Memory B cell (primary cell): ENCODE data around the gene TMEM245.
A peak's percentile ranks its signal among the peaks of the same experiment; 100 is the strongest.

Source experiments
- ATAC-seq: fragments of 150-1000 bp; cut with Tn5 transposase; 2 replicates; pipeline ENCODE4 v1.10.0; 2021; ENCODE audit warnings: low read depth, mild to moderate bottlenecking, moderate library complexity
- DNase-seq, 2 donors: peaks; one replicate each; pipeline ENCODE4 v3.0.0; 2022; ENCODE audit warnings: low spot score in 2 of 2
- H3K27ac Mint-ChIP-seq: one replicate; pipeline ENCODE4 v1.8.0; 2022; ENCODE audit warnings: mild to moderate bottlenecking, moderate library complexity, mixed read lengths
- H3K27me3 Mint-ChIP-seq: one replicate; pipeline ENCODE4 v1.8.0; 2022; ENCODE audit warnings: mixed read lengths
- H3K36me3 Mint-ChIP-seq: one replicate; pipeline ENCODE4 v1.8.0; 2022; ENCODE audit warnings: mild to moderate bottlenecking, mixed read lengths
- H3K4me1 Mint-ChIP-seq: one replicate; pipeline ENCODE4 v1.8.0; 2022; ENCODE audit warnings: mixed read lengths
- H3K4me3 Mint-ChIP-seq: one replicate; pipeline ENCODE4 v1.8.0; 2022; ENCODE audit warnings: mild to moderate bottlenecking, moderate library complexity, mixed read lengths
- H3K9me3 Mint-ChIP-seq: one replicate; pipeline ENCODE4 v1.8.0; 2022; ENCODE audit warnings: mixed read lengths

The TMEM245 gene

GRCh38 chr9:109121232-109121796 lies 1.6 kb upstream of the TMEM245 start:
- Mint-ChIP-seq H3K36me3 (peaks cover 1% of the 10 kb centered on the region), H3K4me1 (peaks cover 22% of the 10 kb centered on the region), H3K9me3 (no peaks in the 10 kb centered on the region), H3K4me3 (no peak overlapping the region), H3K27me3 (no peaks in the 10 kb centered on the region), H3K27ac (no peak overlapping the region)
- DNase-seq, result no peak
- no peak for ATAC-seq

DNA sequence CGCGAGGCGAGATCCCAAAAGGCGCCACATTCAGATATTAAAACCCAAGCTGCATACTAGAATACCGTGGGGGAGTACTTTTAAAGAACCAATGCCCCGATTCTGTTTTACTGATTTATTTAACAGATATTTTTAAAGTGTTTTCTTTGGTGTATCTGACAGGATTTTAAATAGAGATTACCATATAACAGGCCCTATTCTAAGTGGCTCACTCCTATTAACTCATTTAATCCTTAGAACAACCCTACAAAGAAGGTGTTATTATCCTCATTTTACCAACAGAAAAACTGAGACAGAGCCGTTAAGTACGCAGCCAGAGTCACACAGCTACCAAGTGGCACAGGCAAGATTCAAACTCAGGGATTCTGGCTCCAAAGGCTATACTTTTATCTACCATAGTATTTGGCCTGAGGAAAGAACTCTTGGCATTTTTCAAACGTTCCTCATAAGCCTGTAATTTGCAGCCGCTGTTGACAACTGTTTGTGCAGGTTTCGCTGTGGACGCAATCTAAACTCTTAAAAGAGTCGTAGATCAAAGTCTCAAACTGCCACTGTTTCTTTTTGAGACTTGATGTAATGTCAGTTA lies 550 bp upstream of the TMEM245 start:
- Mint-ChIP-seq H3K9me3 (no peaks in the 10 kb centered on the region), H3K4me1 (peaks cover 22% of the 10 kb centered on the region), H3K27me3 (no peaks in the 10 kb centered on the region), H3K4me3 (peak overlapping the region; percentile 87), H3K36me3 (peaks cover 1% of the 10 kb centered on the region), H3K27ac (no peak overlapping the region)
- no peak for ATAC-seq
- no peak for DNase-seq

DNA sequence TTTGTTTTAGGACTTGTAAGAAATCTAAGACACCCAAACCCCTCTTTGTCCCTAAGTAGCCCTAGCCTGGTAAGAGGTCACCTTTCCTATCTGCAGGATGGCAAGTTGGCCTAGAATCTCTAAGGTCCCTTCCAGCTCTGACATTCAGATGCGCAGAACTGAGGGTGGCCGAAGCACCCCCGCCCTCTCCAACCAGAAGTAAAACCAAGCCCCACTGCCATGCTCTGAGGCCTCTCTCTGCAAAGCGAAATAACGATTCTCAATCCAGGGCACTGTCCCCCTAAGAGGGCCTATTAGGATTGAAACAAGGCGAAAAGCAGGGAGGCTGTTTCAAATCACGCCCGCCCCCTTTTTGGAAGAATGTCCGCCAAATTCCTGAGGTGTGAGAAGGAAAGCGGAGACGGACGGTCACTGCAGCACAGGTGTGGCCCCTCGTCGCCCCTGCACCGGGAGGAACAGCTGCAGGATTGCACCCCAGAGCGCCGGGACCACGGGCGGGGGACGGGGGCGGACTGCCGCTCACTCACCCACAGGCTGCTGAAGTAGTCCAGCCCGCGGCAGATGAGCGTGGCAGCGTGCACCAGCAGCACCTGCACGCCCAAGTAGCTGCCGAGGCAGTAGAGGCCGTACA lies 824 bp downstream of the TMEM245 start:
- H3K4me1 Mint-ChIP-seq, result peaks cover 31% of the 10 kb centered on the region
- DNase-seq, result peak in 1 of 2 donors; percentile 11

GRCh38 chr9:109117856-109118807 lies 1.6 kb downstream of the TMEM245 start:
- H3K27me3 Mint-ChIP-seq, result no peaks in the 10 kb centered on the region
- peak overlapping the region; percentile 87 for H3K4me3 Mint-ChIP-seq
- peak overlapping the region; percentile 62 for H3K27ac Mint-ChIP-seq
- peaks cover 3% of the 10 kb centered on the region for H3K36me3 Mint-ChIP-seq
- no peaks in the 10 kb centered on the region for H3K9me3 Mint-ChIP-seq
- peaks cover 32% of the 10 kb centered on the region for H3K4me1 Mint-ChIP-seq
- ATAC-seq (no peak), DNase-seq (no peak)

More for the DNA sequence above, 824 bp downstream of the TMEM245 start:
- Mint-ChIP-seq H3K9me3 (no peaks in the 10 kb centered on the region), H3K4me3 (peak overlapping the region; percentile 87), H3K27me3 (no peaks in the 10 kb centered on the region), H3K36me3 (peaks cover 3% of the 10 kb centered on the region), H3K27ac (peak overlapping the region; percentile 62)
- no peak for ATAC-seq

DNA sequence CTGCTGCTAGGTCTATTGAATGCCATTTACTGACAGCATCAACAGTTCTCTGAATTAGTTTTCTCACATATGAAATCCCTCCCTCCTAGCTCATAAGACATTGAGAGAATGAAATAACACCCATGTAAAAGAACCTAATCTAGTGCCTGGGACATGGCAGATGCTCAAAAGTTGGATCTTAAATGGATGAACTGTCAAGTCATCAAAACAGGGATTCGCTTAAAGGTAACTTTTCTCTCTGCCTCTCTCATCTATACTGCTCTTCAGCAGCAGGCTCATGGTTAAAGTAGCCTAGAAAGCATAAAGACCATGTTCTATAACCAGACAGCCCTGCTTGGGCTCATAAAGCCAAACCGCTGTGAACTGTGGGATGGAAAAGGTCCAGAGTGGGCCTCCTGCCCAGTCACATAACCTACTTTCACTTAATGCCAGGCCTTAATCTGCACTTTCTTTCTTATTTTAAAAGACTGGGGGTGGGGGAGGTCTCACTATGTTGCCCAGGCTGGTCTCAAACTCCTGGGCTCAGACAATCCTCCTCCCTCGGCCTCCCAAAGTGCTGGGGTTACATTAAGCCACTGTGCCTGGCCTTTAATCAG lies 3.7 kb downstream of the TMEM245 start:
- no peaks in the 10 kb centered on the region for H3K27me3 Mint-ChIP-seq
- no peak overlapping the region for H3K27ac Mint-ChIP-seq
- ATAC-seq (no peak), DNase-seq (no peak)
- H3K36me3 Mint-ChIP-seq, result peaks cover 3% of the 10 kb centered on the region
- no peak overlapping the region for H3K4me3 Mint-ChIP-seq
- H3K4me1 Mint-ChIP-seq, result peaks cover 38% of the 10 kb centered on the region
- no peaks in the 10 kb centered on the region for H3K9me3 Mint-ChIP-seq

DNA sequence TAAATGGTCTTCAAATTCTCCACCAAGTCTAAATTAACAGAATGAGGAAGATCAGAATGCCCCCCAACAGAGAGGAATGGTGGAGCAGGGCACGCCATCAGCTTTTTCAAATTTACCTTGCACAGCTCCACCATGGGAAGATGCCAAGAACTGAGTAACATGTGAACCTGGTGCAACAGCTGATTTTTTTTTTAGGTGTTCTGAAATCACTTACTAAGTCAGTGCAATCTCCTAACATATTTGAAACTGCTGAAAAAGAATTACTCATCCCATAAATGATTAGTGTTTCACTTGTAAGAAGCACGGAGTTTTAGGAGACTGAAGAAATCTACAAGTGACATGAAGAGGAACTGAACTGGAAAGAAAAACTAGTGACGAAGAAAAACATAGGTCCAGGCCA lies 5.1 kb downstream of the TMEM245 start:
- ATAC-seq, result no peak
- H3K36me3 Mint-ChIP-seq, result peaks cover 3% of the 10 kb centered on the region
- H3K4me3 Mint-ChIP-seq, result no peak overlapping the region
- H3K4me1 Mint-ChIP-seq, result peaks cover 42% of the 10 kb centered on the region
- DNase-seq, result no peak
- no peak overlapping the region for H3K27ac Mint-ChIP-seq
- no peaks in the 10 kb centered on the region for H3K9me3 Mint-ChIP-seq
- H3K27me3 Mint-ChIP-seq, result no peaks in the 10 kb centered on the region

DNA sequence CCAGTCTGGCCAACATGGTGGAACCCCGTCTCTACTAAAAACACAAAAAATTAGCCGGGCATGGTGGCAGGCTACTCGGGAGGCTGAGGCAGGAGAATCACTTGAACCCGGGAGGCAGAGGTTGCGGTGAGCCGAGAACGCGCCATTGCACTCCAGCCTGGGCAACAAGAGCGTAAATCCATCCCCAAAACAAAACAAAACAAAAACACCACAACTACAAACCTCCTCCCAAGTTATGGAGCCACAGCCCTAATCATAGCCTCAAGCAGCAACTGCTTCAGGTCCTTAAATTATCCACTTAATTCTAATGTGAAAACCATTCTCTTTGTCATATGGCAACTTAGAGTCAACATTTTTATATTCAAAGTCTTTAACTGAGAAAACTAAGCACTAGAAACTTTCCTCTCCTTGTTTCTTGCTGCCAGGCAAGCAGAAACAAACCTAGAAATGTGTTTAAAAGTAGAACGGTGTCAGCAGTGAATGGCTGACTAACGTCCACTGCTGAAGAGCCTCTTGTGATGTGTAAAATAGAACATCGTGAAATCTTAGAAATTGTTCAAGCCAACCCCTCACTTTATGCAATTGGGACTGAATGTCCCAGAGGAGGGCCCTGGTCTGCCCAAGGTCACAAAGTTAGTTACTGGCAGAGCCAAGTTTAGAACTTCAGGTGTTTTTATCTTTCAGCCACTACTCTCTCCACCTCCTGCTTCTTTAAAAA lies 5.7 kb downstream of the TMEM245 start:
- Mint-ChIP-seq H3K4me3 (no peak overlapping the region), H3K4me1 (peaks cover 45% of the 10 kb centered on the region), H3K36me3 (peaks cover 3% of the 10 kb centered on the region), H3K27ac (no peak overlapping the region), H3K9me3 (no peaks in the 10 kb centered on the region), H3K27me3 (no peaks in the 10 kb centered on the region)
- DNase-seq (no peak), ATAC-seq (no peak)

- Mint-ChIP-seq H3K27ac (no peak overlapping the region), H3K4me1 (peaks cover 44% of the 10 kb centered on the region), H3K9me3 (no peaks in the 10 kb centered on the region), H3K4me3 (no peak overlapping the region), H3K36me3 (peaks cover 3% of the 10 kb centered on the region), H3K27me3 (no peaks in the 10 kb centered on the region)
- DNase-seq (no peak), ATAC-seq (no peak)
Observed at GRCh38 chr9:109113254-109113653, 6.5 kb downstream of the TMEM245 start.

DNA sequence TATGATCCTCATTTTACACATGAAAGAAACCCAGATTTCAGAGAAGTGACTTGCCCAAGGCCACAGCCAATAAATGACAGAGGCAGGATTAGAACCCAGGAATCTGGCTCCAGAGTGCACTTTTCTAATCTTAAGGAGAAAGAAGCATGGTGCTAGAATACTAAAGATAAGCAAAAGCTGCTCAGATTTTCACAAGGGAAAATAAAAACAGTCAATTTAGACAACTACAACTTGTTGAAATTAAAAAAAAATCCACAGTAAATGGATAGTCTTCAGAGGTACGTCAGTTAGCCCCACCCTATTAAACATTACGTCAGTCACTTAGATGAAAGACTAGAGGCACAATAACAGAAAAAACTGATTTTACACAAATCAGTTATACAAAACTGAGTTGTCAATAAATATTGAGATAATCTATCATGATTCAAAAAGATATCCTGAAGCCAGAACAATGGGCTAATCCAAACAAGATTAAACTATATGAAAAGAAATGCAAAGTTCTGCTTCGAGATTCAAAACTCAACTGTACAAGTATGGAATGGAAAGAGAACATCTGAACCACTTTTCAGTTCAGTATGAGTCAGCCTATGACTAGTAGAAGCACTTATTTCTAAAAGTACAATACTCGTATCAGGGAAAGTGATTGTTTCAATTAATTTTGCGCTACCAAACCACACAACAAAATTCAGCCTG lies 9.3 kb downstream of the TMEM245 start:
- H3K4me3 Mint-ChIP-seq, result no peak overlapping the region
- peaks cover 36% of the 10 kb centered on the region for H3K4me1 Mint-ChIP-seq
- DNase-seq (no peak), ATAC-seq (no peak)
- peak overlapping the region; percentile 75 for H3K27ac Mint-ChIP-seq
- H3K36me3 Mint-ChIP-seq, result peaks cover 5% of the 10 kb centered on the region
- no peaks in the 10 kb centered on the region for H3K9me3 Mint-ChIP-seq
- no peaks in the 10 kb centered on the region for H3K27me3 Mint-ChIP-seq

DNA sequence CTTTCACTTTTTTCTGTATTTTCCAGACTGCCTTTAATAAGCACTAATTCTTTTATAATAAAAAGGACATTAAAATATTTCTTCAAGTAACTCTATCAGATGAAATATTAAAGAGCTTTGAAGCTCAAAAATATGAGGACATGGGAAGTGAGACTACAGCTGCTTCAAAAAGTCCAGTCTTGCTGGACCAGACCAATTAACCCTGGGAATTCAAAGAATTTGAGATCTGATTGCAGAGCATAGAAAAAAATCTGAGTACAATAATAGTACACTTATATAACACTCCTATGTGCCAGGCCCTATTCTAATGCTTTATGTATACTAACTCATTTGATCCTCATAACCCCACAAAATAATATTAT lies 9.8 kb downstream of the TMEM245 start:
- H3K9me3 Mint-ChIP-seq, result no peaks in the 10 kb centered on the region
- no peak overlapping the region for H3K4me3 Mint-ChIP-seq
- peaks cover 36% of the 10 kb centered on the region for H3K4me1 Mint-ChIP-seq
- H3K36me3 Mint-ChIP-seq, result peaks cover 9% of the 10 kb centered on the region
- DNase-seq (no peak), ATAC-seq (no peak)
- no peaks in the 10 kb centered on the region for H3K27me3 Mint-ChIP-seq
- peak overlapping the region; percentile 75 for H3K27ac Mint-ChIP-seq

DNA sequence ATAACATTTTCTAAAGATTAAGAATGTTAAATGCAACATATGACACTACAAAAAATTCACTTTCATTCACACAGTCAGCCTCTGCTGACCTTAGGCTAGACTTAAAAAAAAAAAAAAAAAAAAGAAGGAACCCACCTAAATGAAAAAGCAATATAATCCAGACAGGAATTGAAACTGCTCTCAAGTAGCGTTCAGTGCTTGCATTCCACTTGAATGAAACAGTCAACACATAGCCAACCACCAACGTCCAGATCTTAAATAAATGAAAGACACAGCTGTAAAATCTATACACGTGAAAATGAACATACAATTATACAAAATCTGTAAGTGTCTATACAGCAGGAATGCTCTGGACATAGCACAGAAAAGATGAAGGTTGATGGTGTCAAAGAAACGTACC lies 11.4 kb downstream of the TMEM245 start:
- peak; percentile 59 for ATAC-seq
- H3K9me3 Mint-ChIP-seq, result peaks cover 2% of the 10 kb centered on the region
- peaks cover 18% of the 10 kb centered on the region for H3K36me3 Mint-ChIP-seq
- H3K27ac Mint-ChIP-seq, result peak overlapping the region; percentile 12
- no peaks in the 10 kb centered on the region for H3K27me3 Mint-ChIP-seq
- DNase-seq, result no peak
- H3K4me1 Mint-ChIP-seq, result peaks cover 33% of the 10 kb centered on the region
- H3K4me3 Mint-ChIP-seq, result no peak overlapping the region

DNA sequence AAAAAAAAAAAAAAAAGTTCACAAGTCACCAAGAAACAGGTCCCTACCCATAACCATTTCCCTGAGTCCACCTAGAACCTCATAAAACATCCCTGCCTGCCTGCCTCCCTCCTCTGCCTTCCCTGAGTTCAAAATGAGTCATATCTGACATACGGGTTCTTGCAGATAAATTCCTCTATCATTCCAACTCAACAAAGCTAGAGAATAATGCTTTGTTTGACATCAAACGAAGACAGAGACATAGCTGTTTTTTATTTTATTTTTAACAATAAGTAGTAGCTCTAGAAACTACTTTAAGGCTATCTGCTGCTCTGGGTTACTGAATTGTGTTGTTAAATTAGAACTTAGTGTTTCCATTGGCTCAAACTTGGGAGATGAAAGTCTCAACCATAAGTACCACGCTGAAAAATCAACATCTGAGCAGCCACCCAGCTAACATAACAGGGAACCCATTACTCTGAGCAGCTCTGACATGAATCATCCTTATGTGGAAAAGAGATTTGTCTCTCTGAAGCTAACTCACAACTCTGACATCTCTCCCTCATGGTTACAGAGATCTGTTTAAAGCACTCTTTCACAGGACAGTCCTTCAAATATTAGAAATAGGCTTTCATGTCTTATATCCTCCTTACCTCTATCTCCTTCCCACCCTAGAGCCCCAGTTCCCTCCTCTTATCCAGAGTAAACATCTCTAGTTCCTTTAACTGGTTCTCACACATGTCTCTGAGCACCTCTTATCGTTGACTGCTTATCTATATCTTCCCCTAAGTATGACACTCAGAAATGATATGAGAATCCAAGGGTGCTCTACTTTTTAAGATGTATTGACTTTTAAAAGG lies 12.1 kb downstream of the TMEM245 start:
- DNase-seq (no peak), ATAC-seq (no peak)
- peaks cover 5% of the 10 kb centered on the region for H3K9me3 Mint-ChIP-seq
- H3K4me3 Mint-ChIP-seq, result no peak overlapping the region
- peaks cover 25% of the 10 kb centered on the region for H3K36me3 Mint-ChIP-seq
- peaks cover 37% of the 10 kb centered on the region for H3K4me1 Mint-ChIP-seq
- H3K27me3 Mint-ChIP-seq, result no peaks in the 10 kb centered on the region
- peak overlapping the region; percentile 12 for H3K27ac Mint-ChIP-seq
